Activated CD8-positive, alpha-beta memory T cell treated with anti-CD3 and anti-CD28 coated beads for 1 hour (primary cell): ENCODE measurements around the gene PLEKHH1.
"Not testable (repeated sequence)": the region's sequence is repeated elsewhere in the genome, so short reads cannot be mapped to it uniquely, and the experiment has no call there.

ENCODE experiments used
- DNase-seq, 2 donors: peaks; one replicate each; pipeline ENCODE4 v3.0.0-alpha.2; 2020; ENCODE audit warnings: low read depth in 1 of 2; ENCODE audit errors: extremely low read depth in 1 of 2

PLEKHH1 gene

GRCh38 chr14:67620217-67620785 lies 87.2 kb downstream of the PLEKHH1 start:
- no peak for DNase-seq

GRCh38 chr14:67622675-67623074 lies 89.6 kb downstream of the PLEKHH1 start:
- no peak for DNase-seq

GRCh38 chr14:67623114-67623513 lies 90.0 kb downstream of the PLEKHH1 start:
- DNase-seq = no peak

- DNase-seq = not testable (repeated sequence)
Observed at GRCh38 chr14:67626131-67626530, 93.0 kb downstream of the PLEKHH1 start.

- DNase-seq = no peak
Observed at GRCh38 chr14:67627519-67627918, 94.4 kb downstream of the PLEKHH1 start.

- DNase-seq = no peak
Observed at GRCh38 chr14:67630186-67630585, 97.1 kb downstream of the PLEKHH1 start.

GRCh38 chr14:67630938-67631337 lies 97.8 kb downstream of the PLEKHH1 start:
- no peak for DNase-seq

GRCh38 chr14:67633451-67634147 lies 100.5 kb downstream of the PLEKHH1 start:
- no peak for DNase-seq

GRCh38 chr14:67636361-67636919 lies 103.3 kb downstream of the PLEKHH1 start:
- no peak for DNase-seq

- no peak for DNase-seq
Observed at GRCh38 chr14:67638642-67639041, 105.6 kb downstream of the PLEKHH1 start.
